CD14-positive monocyte (primary cell): ENCODE data around the gene MAST2. TPM values are rescaled to one million over a fixed set of nuclear protein-coding genes. Genes with fewer than 3 reads are reported as not detected.

Source experiments
- DNase-seq, 3 donors: peaks; one replicate each; pipeline ENCODE4 v3.0.0-alpha.2; 2011 to 2022
- H2AFZ ChIP-seq: 2 replicates; pipeline ENCODE4 v1.6.0; 2012; ENCODE audit warnings: mild to moderate bottlenecking, low read depth, low read length, inconsistent platforms; ENCODE audit not compliant: insufficient read depth, poor library complexity, severe bottlenecking
- H3K27ac ChIP-seq, 2 donors: 1 replicate in 1 of 2; 2 replicates in 1 of 2; pipeline ENCODE4 v1.5.1; 2012 to 2013; ENCODE audit warnings: low read length in 2 of 2, control low read depth in 1 of 2, inconsistent platforms in 1 of 2, low read depth in 1 of 2, mild to moderate bottlenecking in 1 of 2
- H3K27me3 ChIP-seq, 2 donors: one replicate each; pipeline versions ENCODE4 v1.6.0 to v1.6.1; 2011 to 2013; ENCODE audit warnings: low read length in 2 of 2; ENCODE audit not compliant: control insufficient read depth in 2 of 2, insufficient read depth in 2 of 2
- H3K36me3 ChIP-seq, 2 donors: replicated peaks in 1 of 2; 1 replicate in 1 of 2; 2 replicates in 1 of 2; pipeline versions ENCODE4 v1.5.1 to v1.6.1; 2012 to 2013; ENCODE audit warnings: low read length in 2 of 2, control low read depth in 1 of 2, inconsistent platforms in 1 of 2, mild to moderate bottlenecking in 1 of 2; ENCODE audit not compliant: insufficient read depth in 2 of 2, control insufficient read depth in 1 of 2
- H3K4me1 ChIP-seq, 2 donors: 1 replicate in 1 of 2; 2 replicates in 1 of 2; pipeline versions ENCODE4 v1.5.1 to v1.6.1; 2012 to 2013; ENCODE audit warnings: low read length in 2 of 2, control low read depth in 1 of 2, inconsistent platforms in 1 of 2, mild to moderate bottlenecking in 1 of 2, moderate library complexity in 1 of 2; ENCODE audit not compliant: insufficient read depth in 2 of 2, control insufficient read depth in 1 of 2
- H3K4me2 ChIP-seq: replicated peaks from 2 replicates; pipeline ENCODE3; 2012; ENCODE audit warnings: low read length, moderate library complexity, mild to moderate bottlenecking; ENCODE audit not compliant: poor library complexity, severe bottlenecking; ENCODE audit errors: extremely low read depth
- H3K4me3 ChIP-seq, 3 experiments: fragments of 200-600 bp in 1 of 3; sonication (generic) in 1 of 3; replicated peaks in 1 of 3; 1 replicate in 2 of 3; 2 replicates in 1 of 3; pipeline ENCODE4 v1.5.1; 2011 to 2013; ENCODE audit warnings: low read length in 3 of 3, mild to moderate bottlenecking in 3 of 3, control low read depth in 2 of 3, low read depth in 2 of 3, inconsistent platforms in 1 of 3, moderate library complexity in 1 of 3
- H3K79me2 ChIP-seq: 2 replicates; pipeline ENCODE4 v1.6.0; 2012; ENCODE audit warnings: mild to moderate bottlenecking, control low read depth, inconsistent platforms, low read length, moderate library complexity; ENCODE audit not compliant: insufficient read depth
- H3K9ac ChIP-seq: 2 replicates; pipeline ENCODE4 v1.6.0; 2017; ENCODE audit warnings: low read length, mild to moderate bottlenecking; ENCODE audit not compliant: insufficient read depth, poor library complexity, severe bottlenecking
- H3K9me3 ChIP-seq, 2 donors: replicated peaks in 1 of 2; 1 replicate in 1 of 2; 2 replicates in 1 of 2; pipeline versions ENCODE4 v1.5.1 to v1.6.1; 2012 to 2013; ENCODE audit warnings: low read length in 2 of 2, control low read depth in 1 of 2; ENCODE audit not compliant: control insufficient read depth in 1 of 2, insufficient read depth in 1 of 2
- H4K20me1 ChIP-seq: 2 replicates; pipeline ENCODE4 v1.6.0; 2012; ENCODE audit warnings: mild to moderate bottlenecking, low read length, control low read depth, moderate library complexity; ENCODE audit not compliant: insufficient read depth
- H3K27ac Mint-ChIP-seq, 7 donors: one replicate each; pipeline ENCODE4 v1.8.0; 2020; ENCODE audit warnings: mild to moderate bottlenecking in 7 of 7, mixed read lengths in 7 of 7, moderate library complexity in 6 of 7, inconsistent platforms in 2 of 7
- H3K27me3 Mint-ChIP-seq, 3 donors: one replicate each; pipeline ENCODE4 v1.8.0; 2021 to 2022; ENCODE audit warnings: low read depth in 3 of 3, mild to moderate bottlenecking in 3 of 3, mixed read lengths in 3 of 3, moderate library complexity in 3 of 3, inconsistent platforms in 1 of 3
- H3K36me3 Mint-ChIP-seq, 2 donors: one replicate each; pipeline ENCODE4 v1.8.0; 2020; ENCODE audit warnings: mixed read lengths in 2 of 2, inconsistent platforms in 1 of 2, mild to moderate bottlenecking in 1 of 2
- H3K4me1 Mint-ChIP-seq: one replicate; pipeline ENCODE4 v1.8.0; 2020; ENCODE audit warnings: mild to moderate bottlenecking, mixed read lengths
- H3K4me3 Mint-ChIP-seq, 2 donors: one replicate each; pipeline ENCODE4 v1.8.0; 2020; ENCODE audit warnings: mild to moderate bottlenecking in 2 of 2, mixed read lengths in 2 of 2, moderate library complexity in 1 of 2
- H3K9me3 Mint-ChIP-seq, 7 donors: one replicate each; pipeline ENCODE4 v1.8.0; 2020 to 2022; ENCODE audit warnings: mixed read lengths in 7 of 7, mild to moderate bottlenecking in 6 of 7, moderate library complexity in 6 of 7, inconsistent platforms in 2 of 7
- WGBS: methylation state at CpG from one replicate; pipeline ENCODE4 v1.1.5; 2013; ENCODE audit warnings: missing lambda C conversion rate; ENCODE audit not compliant: insufficient coverage; 5-methylcytosine and 5-hydroxymethylcytosine counted together
- intact Hi-C, 2 donors: fragments of 100-400 bp; cut with micrococcal nuclease; formaldehyde crosslinking; loops; one replicate each; pipeline versions ENCODE4 v1.15.0 to v1.15.1; 2023
- polyA plus RNA-seq, 3 donors: library from polyadenylated mRNA; depleted of rRNA in 1 of 3; unstranded in 2 of 3; stranded (reverse) in 1 of 3; fragments of 300-500 nt in 2 of 3; fragments of >200 nt in 1 of 3; fragmentation: Illumina TruSeq in 2 of 3; gene quantifications; 1 replicate in 2 of 3; 2 replicates in 1 of 3; pipeline ENCODE4 v1.2.3, GENCODE V29; 2012 to 2021
- TF ChIP-seq, protein P1 (sequence below): fragments of 200-600 bp; IDR thresholded peaks from one replicate; pipeline ENCODE4 v1.8.0; 2022; ENCODE audit warnings: antibody characterized with exemption, mild to moderate bottlenecking

MAST2 gene
- polyA plus RNA-seq, 3 donors, result 1.0 to 7.2 (median 2.5) TPM

DNA sequence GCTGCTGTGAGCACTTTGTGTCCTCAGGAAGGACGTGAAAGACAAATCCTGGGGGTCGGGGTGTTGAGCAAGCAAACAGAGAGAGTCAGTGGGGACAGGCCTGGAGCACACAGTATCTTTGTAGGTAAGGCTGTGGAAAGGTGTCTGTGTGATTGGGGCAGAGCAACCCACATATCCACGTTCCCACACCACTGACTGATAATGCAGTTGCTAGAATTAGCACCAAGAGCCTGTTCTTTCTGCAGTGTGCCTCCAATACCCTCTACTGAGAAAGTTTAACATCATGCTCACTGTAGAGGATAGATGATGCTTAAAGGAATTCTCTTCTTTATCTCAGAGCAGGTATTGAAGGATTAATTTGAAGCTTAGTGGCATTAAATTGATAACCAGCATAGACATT, 167.9 kb downstream of the MAST2 start:
- no peaks in the 10 kb centered on the region for H3K9me3 ChIP-seq
- H2AFZ ChIP-seq, result no peak overlapping the region
- H4K20me1 ChIP-seq, result no peaks in the 10 kb centered on the region
- no peak overlapping the region for H3K9ac ChIP-seq
- H3K27ac ChIP-seq, result no peak overlapping the region
- no peak overlapping the region for H3K4me3 ChIP-seq
- Mint-ChIP-seq H3K36me3 (peaks cover 3 to 21% of the 10 kb centered on the region in 2 donors), H3K4me3 (no peak overlapping the region), H3K27me3 (no peaks in the 10 kb centered on the region), H3K27ac (no peak overlapping the region), H3K9me3 (peaks cover 0 to 2% (median 0%) of the 10 kb centered on the region in 7 donors), H3K4me1 (no peaks in the 10 kb centered on the region)
- intact Hi-C loops, result no loop called here
- no peaks in the 10 kb centered on the region for H3K36me3 ChIP-seq
- 90% methylated on average over 2 of the region's 3 CpGs for WGBS
- no peaks in the 10 kb centered on the region for H3K79me2 ChIP-seq
- H3K4me1 ChIP-seq, result peaks cover 0 to 7% of the 10 kb centered on the region in 2 donors
- H3K27me3 ChIP-seq, result no peaks in the 10 kb centered on the region
- no peak for DNase-seq
- no peak overlapping the region for H3K4me2 ChIP-seq
- TF ChIP-seq, protein P1, sequence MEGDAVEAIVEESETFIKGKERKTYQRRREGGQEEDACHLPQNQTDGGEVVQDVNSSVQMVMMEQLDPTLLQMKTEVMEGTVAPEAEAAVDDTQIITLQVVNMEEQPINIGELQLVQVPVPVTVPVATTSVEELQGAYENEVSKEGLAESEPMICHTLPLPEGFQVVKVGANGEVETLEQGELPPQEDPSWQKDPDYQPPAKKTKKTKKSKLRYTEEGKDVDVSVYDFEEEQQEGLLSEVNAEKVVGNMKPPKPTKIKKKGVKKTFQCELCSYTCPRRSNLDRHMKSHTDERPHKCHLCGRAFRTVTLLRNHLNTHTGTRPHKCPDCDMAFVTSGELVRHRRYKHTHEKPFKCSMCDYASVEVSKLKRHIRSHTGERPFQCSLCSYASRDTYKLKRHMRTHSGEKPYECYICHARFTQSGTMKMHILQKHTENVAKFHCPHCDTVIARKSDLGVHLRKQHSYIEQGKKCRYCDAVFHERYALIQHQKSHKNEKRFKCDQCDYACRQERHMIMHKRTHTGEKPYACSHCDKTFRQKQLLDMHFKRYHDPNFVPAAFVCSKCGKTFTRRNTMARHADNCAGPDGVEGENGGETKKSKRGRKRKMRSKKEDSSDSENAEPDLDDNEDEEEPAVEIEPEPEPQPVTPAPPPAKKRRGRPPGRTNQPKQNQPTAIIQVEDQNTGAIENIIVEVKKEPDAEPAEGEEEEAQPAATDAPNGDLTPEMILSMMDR, result no peak

DNA sequence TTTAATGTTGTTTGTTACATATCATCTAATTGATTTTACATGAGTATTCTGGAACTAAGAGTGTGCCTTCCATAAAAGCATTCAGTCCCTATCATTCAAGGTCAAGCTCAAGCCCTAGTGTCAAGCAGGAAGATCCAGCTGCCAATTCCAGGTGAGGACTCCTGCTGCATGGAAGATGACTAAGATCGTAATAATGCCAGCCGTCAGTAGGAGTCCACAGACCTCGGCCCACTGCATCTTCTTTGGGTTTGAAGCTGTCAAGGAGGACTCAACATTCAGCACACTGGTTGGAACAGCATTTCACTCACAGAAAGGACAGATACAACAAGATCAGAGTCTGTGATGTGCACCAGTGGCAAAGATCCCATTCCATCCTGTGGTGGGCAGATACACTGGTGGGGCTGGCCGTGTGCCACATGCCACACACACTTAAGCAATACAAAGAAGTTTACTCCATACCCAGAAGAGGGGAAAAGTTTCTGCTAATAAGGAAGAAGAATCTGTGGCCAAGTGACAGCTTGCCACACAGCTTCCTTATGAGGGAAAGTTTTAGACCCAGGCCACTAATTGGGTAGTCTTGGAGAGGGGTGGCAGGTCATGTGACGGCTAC, 168.6 kb downstream of the MAST2 start:
- WGBS, result 96% methylated on average over 3 of the region's 5 CpGs
- H3K79me2 ChIP-seq, result no peaks in the 10 kb centered on the region

More for the DNA sequence above, 168.6 kb downstream of the MAST2 start:
- no peak overlapping the region for H3K4me3 Mint-ChIP-seq
- Histone ChIP-seq H4K20me1 (no peaks in the 10 kb centered on the region), H3K27me3 (no peaks in the 10 kb centered on the region), H3K36me3 (no peaks in the 10 kb centered on the region), H3K9ac (no peak overlapping the region), H3K4me2 (no peak overlapping the region), H3K4me1 (peaks cover 0 to 7% of the 10 kb centered on the region in 2 donors), H3K4me3 (no peak overlapping the region), H3K9me3 (no peaks in the 10 kb centered on the region), H3K27ac (no peak overlapping the region), H2AFZ (no peak overlapping the region)
- no peaks in the 10 kb centered on the region for H3K27me3 Mint-ChIP-seq
- peak overlapping the region in 1 of 7 donors; percentile 29 for H3K27ac Mint-ChIP-seq
- H3K4me1 Mint-ChIP-seq, result no peaks in the 10 kb centered on the region
- no peak for DNase-seq
- intact Hi-C loops, result no loop called here
- peaks cover 0 to 2% (median 0%) of the 10 kb centered on the region in 7 donors for H3K9me3 Mint-ChIP-seq
- TF ChIP-seq, protein P1, result no peak
- H3K36me3 Mint-ChIP-seq, result peaks cover 3 to 24% of the 10 kb centered on the region in 2 donors
